ENCODE measurements around the gene LMAN2.

LMAN2 gene

DNA sequence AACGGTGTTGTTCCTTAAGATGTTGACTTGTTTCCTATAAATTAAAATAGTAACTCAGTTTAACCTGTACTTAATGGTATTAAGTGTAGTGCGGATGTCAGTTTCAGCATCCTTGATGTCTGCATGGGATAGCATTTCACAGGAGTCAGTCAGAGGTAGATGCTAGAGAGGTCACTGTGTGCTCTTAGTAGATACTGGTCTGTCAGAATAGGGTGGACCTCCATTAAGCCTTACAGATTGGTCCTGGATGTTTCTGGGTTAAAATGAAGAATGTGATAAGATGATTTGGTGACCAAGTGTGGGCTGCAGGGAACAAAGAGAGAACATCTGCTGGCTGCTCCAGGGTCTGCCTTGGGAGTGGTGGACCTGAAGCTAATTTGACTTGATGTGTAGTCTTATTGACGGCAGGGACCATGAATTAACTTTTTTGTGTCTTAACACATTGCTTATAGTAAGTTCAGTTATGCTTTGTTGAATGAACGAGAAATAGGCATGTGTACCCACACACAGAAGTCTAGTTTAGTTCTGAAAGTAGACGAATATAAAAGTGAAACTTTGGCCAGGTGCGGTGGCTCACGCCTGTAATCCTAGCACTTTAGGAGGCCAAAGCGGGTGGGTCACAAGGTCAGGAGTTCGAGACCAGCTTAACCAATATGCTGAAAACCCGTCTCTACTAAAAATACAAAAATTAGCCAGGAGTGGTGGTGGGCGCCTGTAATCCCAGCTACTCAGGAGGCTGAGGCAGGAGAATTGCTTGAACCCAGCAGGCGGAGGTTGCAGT lies 60.5 kb downstream of the LMAN2 start:
- no peak for DNase-seq
- Histone ChIP-seq H3K79me2 (ENCODE audit: control insufficient read depth, insufficient read depth, low read length) (no peaks in the 10 kb centered on the region), H3K79me1 (ENCODE audit: low read length) (peaks cover 1% of the 10 kb centered on the region), H2BK120ac (ENCODE audit: low read depth, low read length) (no peak overlapping the region), H3K27ac (ENCODE audit: low read depth, low read length) (no peak overlapping the region), H2AK5ac (ENCODE audit: low read length) (no peak overlapping the region), H3K18ac (ENCODE audit: low read length) (no peak overlapping the region), H3K4ac (ENCODE audit: low read depth, low read length) (no peak overlapping the region), H3K56ac (ENCODE audit: low read length) (no peak overlapping the region), H4K8ac (ENCODE audit: low read depth, low read length) (no peak overlapping the region), H3K27me3 (ENCODE audit: insufficient read depth, low read length, poor library complexity) (no peaks in the 10 kb centered on the region), H3K23ac (ENCODE audit: low read length) (no peak overlapping the region), H3K9ac (ENCODE audit: low read length) (no peak overlapping the region), H2BK15ac (replicated peaks; ENCODE audit: low read depth) (no peak overlapping the region), H2BK5ac (ENCODE audit: low read length) (no peak overlapping the region), H3K36me3 (ENCODE audit: control insufficient read depth, insufficient read depth, low read length) (peaks cover 15% of the 10 kb centered on the region), H3K4me1 (ENCODE audit: control insufficient read depth, low read depth, low read length) (no peaks in the 10 kb centered on the region), H4K5ac (ENCODE audit: low read length) (no peak overlapping the region), H3K4me2 (ENCODE audit: low read length) (no peak overlapping the region), H3K4me3 (ENCODE audit: low read length) (no peak overlapping the region)
- no CpG with 5 or more reads among the region's 12 CpGs for WGBS (ENCODE audit: extremely low coverage, insufficient coverage, low lambda C conversion rate)

DNA sequence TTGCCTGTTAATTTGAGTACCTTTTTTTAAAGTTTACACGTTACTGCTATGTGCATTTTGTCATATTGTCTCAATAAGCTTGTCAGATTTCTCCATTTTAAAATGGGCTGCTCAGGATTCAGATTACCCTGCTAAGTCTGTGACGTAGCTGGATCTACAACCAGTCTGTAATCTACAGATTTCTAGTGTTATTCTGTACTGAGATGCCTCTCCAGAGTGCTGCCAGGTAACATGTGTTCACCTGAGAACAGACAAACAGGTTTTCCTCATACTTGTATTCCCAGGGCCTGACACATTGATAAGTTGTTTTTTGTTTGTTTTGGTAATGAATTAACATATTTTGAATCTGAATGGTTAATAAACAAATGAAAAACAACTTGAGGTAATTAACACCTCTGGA lies 63.3 kb downstream of the LMAN2 start:
- H4K8ac ChIP-seq (ENCODE audit: low read depth, low read length), result no peak overlapping the region
- H2BK5ac ChIP-seq (ENCODE audit: low read length), result no peak overlapping the region
- H3K27me3 ChIP-seq (ENCODE audit: insufficient read depth, low read length, poor library complexity), result no peaks in the 10 kb centered on the region
- H2BK120ac ChIP-seq (ENCODE audit: low read depth, low read length), result no peak overlapping the region
- no peaks in the 10 kb centered on the region for H3K79me2 ChIP-seq (ENCODE audit: control insufficient read depth, insufficient read depth, low read length)
- no peak overlapping the region for H3K4me3 ChIP-seq (ENCODE audit: low read length)
- no peak overlapping the region for H4K5ac ChIP-seq (ENCODE audit: low read length)
- H2AK5ac ChIP-seq (ENCODE audit: low read length), result no peak overlapping the region
- WGBS (ENCODE audit: extremely low coverage, insufficient coverage, low lambda C conversion rate), result no CpG with 5 or more reads among the region's 2 CpGs
- H3K36me3 ChIP-seq (ENCODE audit: control insufficient read depth, insufficient read depth, low read length), result peaks cover 17% of the 10 kb centered on the region
- no peaks in the 10 kb centered on the region for H3K79me1 ChIP-seq (ENCODE audit: low read length)
- no peaks in the 10 kb centered on the region for H3K4me1 ChIP-seq (ENCODE audit: control insufficient read depth, low read depth, low read length)
- no peak overlapping the region for H3K18ac ChIP-seq (ENCODE audit: low read length)
- no peak overlapping the region for H3K4ac ChIP-seq (ENCODE audit: low read depth, low read length)
- no peak overlapping the region for H3K4me2 ChIP-seq (ENCODE audit: low read length)
- no peak overlapping the region for H3K56ac ChIP-seq (ENCODE audit: low read length)
- H3K9ac ChIP-seq (ENCODE audit: low read length), result no peak overlapping the region
- no peak overlapping the region for H3K23ac ChIP-seq (ENCODE audit: low read length)
- H2BK15ac ChIP-seq (replicated peaks; ENCODE audit: low read depth), result no peak overlapping the region
- H3K27ac ChIP-seq (ENCODE audit: low read depth, low read length), result no peak overlapping the region
- DNase-seq, result no peak
